ENCODE measurements around the gene CNMD.

GRCh38 chr13:52696566-52696965 lies 43.1 kb downstream of the CNMD start:
- TF ChIP-seq EZH2 (IDR thresholded peaks at IDR 0.05; ENCODE audit: low read depth) (no peak), CTCF (conservative IDR thresholded peaks at IDR 0.05) (no peak)
